HEK293 (cell line): Measurements from ENCODE around the gene POMP.
A peak's percentile ranks its signal among the peaks of the same experiment; 100 is the strongest.

Experiments used
- CTCF ChIA-PET: fragments of 350-600 bp; formaldehyde crosslinking; extraction: SDS; loops from one replicate; lab custom pipeline; 2021; ENCODE audit warnings: antibody characterized with exemption; lab: Yijun Ruan, JAX
- POLR2A ChIA-PET: fragments of 300-600 bp; formaldehyde crosslinking; extraction: SDS; loops from one replicate; lab custom pipeline; 2020; ENCODE audit warnings: antibody characterized with exemption, inconsistent platforms; lab: Yijun Ruan, JAX
- H3K27ac ChIP-seq: fragments of 200-500 bp; sonication (Bioruptor generic); 2 replicates; pipeline ENCODE4 v1.5.1; 2014; ENCODE audit warnings: low read depth, low read length, control low read depth, inconsistent platforms; ENCODE audit errors: extremely low read depth
- H3K36me3 ChIP-seq, 2 experiments: fragments of 200-500 bp in 1 of 2; sonication (Bioruptor generic) in 1 of 2; 1 replicate in 1 of 2; 2 replicates in 1 of 2; pipeline ENCODE4 v1.5.1; 2014 to 2017; ENCODE audit warnings: inconsistent platforms in 2 of 2, low read length in 2 of 2; ENCODE audit not compliant: control insufficient read depth in 2 of 2, insufficient read depth in 1 of 2
- H3K4me1 ChIP-seq: fragments of 200-500 bp; sonication (Bioruptor generic); 2 replicates; pipeline ENCODE4 v1.5.1; 2014; ENCODE audit warnings: mild to moderate bottlenecking, low read length, inconsistent platforms; ENCODE audit not compliant: control insufficient read depth, insufficient read depth
- H3K4me3 ChIP-seq: 2 replicates; pipeline ENCODE4 v1.5.1; 2011; ENCODE audit warnings: low read depth, mild to moderate bottlenecking, control low read depth, low read length, moderate library complexity
- H3K9me3 ChIP-seq: fragments of 200-500 bp; sonication (Bioruptor generic); 2 replicates; pipeline ENCODE4 v1.5.1; 2014; ENCODE audit warnings: low read depth, low read length, inconsistent platforms; ENCODE audit not compliant: control insufficient read depth, insufficient read depth
- BCL11A ChIP-seq: fragments of 450-650 bp; formaldehyde crosslinking; IDR thresholded peaks from 2 replicates; pipeline ENCODE4 v1.5.1; 2016; ENCODE audit warnings: low read depth, missing biosample characterization, missing genetic modification characterization
- HOXD13 ChIP-seq: sonication (generic); formaldehyde crosslinking; IDR thresholded peaks from 2 replicates; pipeline ENCODE4 v1.8.0; 2022; ENCODE audit warnings: missing genetic modification reagents, borderline replicate concordance
- MZF1 ChIP-seq: fragments of 450-650 bp; formaldehyde crosslinking; IDR thresholded peaks from 2 replicates; pipeline ENCODE4 v1.5.1; 2017; ENCODE audit warnings: missing biosample characterization, missing genetic modification characterization, borderline replicate concordance
- ZNF10 ChIP-seq: fragments of 450-650 bp; formaldehyde crosslinking; IDR thresholded peaks from 2 replicates; pipeline ENCODE4 v1.5.1; 2017; ENCODE audit warnings: missing biosample characterization, missing genetic modification characterization
- ZNF138 ChIP-seq: fragments of 450-650 bp; formaldehyde crosslinking; IDR thresholded peaks from 2 replicates; pipeline ENCODE4 v1.5.1; 2016; ENCODE audit warnings: missing biosample characterization, missing genetic modification characterization, borderline replicate concordance
- ZNF140 ChIP-seq: fragments of 450-650 bp; formaldehyde crosslinking; IDR thresholded peaks from 2 replicates; pipeline ENCODE4 v1.5.1; 2016; ENCODE audit warnings: missing biosample characterization, missing genetic modification characterization
- ZNF202 ChIP-seq: fragments of 450-650 bp; formaldehyde crosslinking; IDR thresholded peaks from 2 replicates; pipeline ENCODE4 v1.5.1; 2016; ENCODE audit warnings: missing biosample characterization, missing genetic modification characterization, borderline replicate concordance
- ZNF239 ChIP-seq: fragments of 450-650 bp; formaldehyde crosslinking; IDR thresholded peaks from 2 replicates; pipeline ENCODE4 v1.5.1; 2016; ENCODE audit warnings: missing biosample characterization, missing genetic modification characterization
- ZNF311 ChIP-seq: fragments of 450-650 bp; formaldehyde crosslinking; IDR thresholded peaks from 2 replicates; pipeline ENCODE4 v1.5.1; 2017; ENCODE audit warnings: missing biosample characterization, missing genetic modification characterization, borderline replicate concordance
- ZNF324 ChIP-seq: fragments of 450-650 bp; formaldehyde crosslinking; IDR thresholded peaks from 2 replicates; pipeline ENCODE4 v1.5.1; 2016; ENCODE audit warnings: missing biosample characterization, missing genetic modification characterization
- ZNF341 ChIP-seq: fragments of 450-650 bp; formaldehyde crosslinking; IDR thresholded peaks from 2 replicates; pipeline ENCODE4; 2016; ENCODE audit warnings: low read depth, missing biosample characterization, missing genetic modification characterization
- ZNF354C ChIP-seq: fragments of 450-650 bp; formaldehyde crosslinking; IDR thresholded peaks from 2 replicates; pipeline ENCODE4 v1.5.1; 2016; ENCODE audit warnings: missing biosample characterization, missing genetic modification characterization, low read depth, borderline replicate concordance
- ZNF521 ChIP-seq: fragments of 450-650 bp; formaldehyde crosslinking; IDR thresholded peaks from 2 replicates; pipeline ENCODE4 v1.5.1; 2017; ENCODE audit warnings: missing biosample characterization, mild to moderate bottlenecking, missing genetic modification characterization
- ZNF610 ChIP-seq: fragments of 450-650 bp; formaldehyde crosslinking; IDR thresholded peaks from 2 replicates; pipeline ENCODE4 v1.5.1; 2016; ENCODE audit warnings: missing biosample characterization, missing genetic modification characterization, borderline replicate concordance
- ZNF664 ChIP-seq: fragments of 450-650 bp; formaldehyde crosslinking; IDR thresholded peaks from 2 replicates; pipeline ENCODE4 v1.5.1; 2016; ENCODE audit warnings: missing biosample characterization, missing genetic modification characterization
- ZNF670 ChIP-seq: fragments of 450-650 bp; formaldehyde crosslinking; IDR thresholded peaks from 2 replicates; pipeline ENCODE4 v1.5.1; 2016; ENCODE audit warnings: missing biosample characterization, missing genetic modification characterization, low read depth
- ZNF701 ChIP-seq: fragments of 450-650 bp; formaldehyde crosslinking; IDR thresholded peaks from 2 replicates; pipeline ENCODE4 v1.5.1; 2016; ENCODE audit warnings: missing biosample characterization, missing genetic modification characterization
- ZNF707 ChIP-seq: fragments of 450-650 bp; formaldehyde crosslinking; IDR thresholded peaks from 2 replicates; pipeline ENCODE4 v1.5.1; 2016; ENCODE audit warnings: missing biosample characterization, missing genetic modification characterization
- ZNF76 ChIP-seq: fragments of 450-650 bp; formaldehyde crosslinking; IDR thresholded peaks from 2 replicates; pipeline ENCODE4; 2016; ENCODE audit warnings: low read depth, missing biosample characterization, missing genetic modification characterization, borderline replicate concordance
- ZNF830 ChIP-seq: fragments of 450-650 bp; IDR thresholded peaks from 2 replicates; pipeline ENCODE4 v1.5.0; 2018; ENCODE audit warnings: missing biosample characterization, missing genetic modification characterization, low read depth, mild to moderate bottlenecking, moderate library complexity
- ZNF843 ChIP-seq: fragments of 450-650 bp; formaldehyde crosslinking; IDR thresholded peaks from 2 replicates; pipeline ENCODE4 v1.5.1; 2016; ENCODE audit warnings: missing biosample characterization, missing genetic modification characterization
- ZXDB ChIP-seq: fragments of 450-650 bp; formaldehyde crosslinking; IDR thresholded peaks from 2 replicates; pipeline ENCODE4 v1.5.1; 2016; ENCODE audit warnings: missing biosample characterization, missing genetic modification characterization
- TF ChIP-seq, protein P1 (sequence below): fragments of 450-650 bp; formaldehyde crosslinking; optimal IDR thresholded peaks from 2 replicates; pipeline ENCODE3; 2016; ENCODE audit warnings: missing biosample characterization, mild to moderate bottlenecking, missing genetic modification characterization
- TF ChIP-seq, protein P2 (sequence below): fragments of 450-650 bp; formaldehyde crosslinking; IDR thresholded peaks from 2 replicates; pipeline ENCODE4 v1.5.1; 2016; ENCODE audit warnings: missing biosample characterization, missing genetic modification characterization
- TF ChIP-seq, protein P3 (sequence below): sonication (generic); formaldehyde crosslinking; IDR thresholded peaks from 2 replicates; pipeline ENCODE4 v1.8.1; 2022; ENCODE audit warnings: mild to moderate bottlenecking, moderate library complexity, missing genetic modification reagents
- TF ChIP-seq, protein P4 (sequence below): fragments of 450-650 bp; formaldehyde crosslinking; IDR thresholded peaks from 2 replicates; pipeline ENCODE4 v1.5.1; 2016; ENCODE audit warnings: missing biosample characterization, missing genetic modification characterization

Gene POMP

DNA sequence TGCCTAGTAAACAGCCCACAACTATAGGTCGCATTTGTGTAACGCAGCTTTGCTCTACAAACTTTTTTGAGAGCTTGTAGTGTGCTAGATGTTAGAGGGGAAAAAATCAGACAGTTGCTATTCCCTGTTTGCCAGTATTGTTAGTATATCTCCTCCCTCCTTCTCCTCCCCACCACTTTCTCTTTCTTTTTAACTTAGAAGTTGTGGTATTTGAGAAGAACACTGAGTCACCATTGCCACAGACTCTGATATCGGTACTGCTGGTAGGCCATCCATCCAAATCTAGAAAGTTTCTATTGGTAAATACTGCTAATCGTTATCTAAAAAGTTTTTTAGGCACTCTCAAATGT is 666 bp downstream of the POMP start:
- ChIA-PET CTCF (interaction anchor here (0.7 kb wide), 1 partner anchor 52 kb away, joined by 3 read pairs; no protein-coding TSS in a partner anchor), POLR2A (interaction anchor here (1.0 to 1.2 kb wide), 4 partner anchors 12 to 520 kb away, joined by 3 to 7 read pairs (median 4); no protein-coding TSS in a partner anchor)
- no peaks in the 10 kb centered on the region for H3K4me1 ChIP-seq
- no peaks in the 10 kb centered on the region for H3K9me3 ChIP-seq
- TF ChIP-seq, protein P1, sequence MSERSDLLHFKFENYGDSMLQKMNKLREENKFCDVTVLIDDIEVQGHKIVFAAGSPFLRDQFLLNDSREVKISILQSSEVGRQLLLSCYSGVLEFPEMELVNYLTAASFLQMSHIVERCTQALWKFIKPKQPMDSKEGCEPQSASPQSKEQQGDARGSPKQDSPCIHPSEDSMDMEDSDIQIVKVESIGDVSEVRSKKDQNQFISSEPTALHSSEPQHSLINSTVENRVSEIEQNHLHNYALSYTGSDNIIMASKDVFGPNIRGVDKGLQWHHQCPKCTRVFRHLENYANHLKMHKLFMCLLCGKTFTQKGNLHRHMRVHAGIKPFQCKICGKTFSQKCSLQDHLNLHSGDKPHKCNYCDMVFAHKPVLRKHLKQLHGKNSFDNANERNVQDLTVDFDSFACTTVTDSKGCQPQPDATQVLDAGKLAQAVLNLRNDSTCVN (tag by site-specific recombination): no peak
- TF ChIP-seq HOXD13 (no peak), ZNF311 (tag by site-specific recombination) (no peak), ZNF239 (tag by site-specific recombination) (no peak)
- peak overlapping the region; percentile 84; the same call in 1 of the 2 replicates for H3K27ac ChIP-seq
- H3K4me3 ChIP-seq: peak overlapping the region; percentile 91
- H3K36me3 ChIP-seq: peaks cover 8 to 43% of the 10 kb centered on the region in 2 experiments

DNA sequence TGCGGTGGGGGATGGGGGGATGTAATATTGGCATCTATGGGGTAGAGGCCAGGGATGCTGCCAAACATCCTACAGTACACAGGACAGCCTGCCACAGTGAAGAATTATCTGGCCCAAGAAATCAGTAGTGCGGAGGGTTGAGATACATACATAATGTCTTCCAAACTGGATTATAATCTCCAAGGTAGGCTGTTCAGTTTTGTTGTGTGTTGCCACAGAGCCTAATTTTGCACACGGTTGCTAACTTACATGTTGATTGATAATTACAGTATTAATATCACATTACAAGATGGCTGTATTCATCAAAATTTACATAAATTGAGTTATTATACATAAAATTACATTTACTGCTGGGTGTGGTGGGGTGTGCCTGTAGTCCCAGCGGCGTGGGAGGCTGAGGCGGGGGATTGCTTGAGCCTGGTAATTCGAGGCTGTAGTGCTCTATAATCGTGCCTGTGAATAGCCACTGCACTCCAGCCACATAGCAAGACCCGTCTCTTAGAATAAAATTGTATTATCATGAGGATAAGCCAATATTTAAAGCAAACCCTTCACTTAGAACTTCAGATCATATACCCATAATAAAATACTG is 8.1 kb downstream of the POMP start:
- Histone ChIP-seq H3K9me3 (no peaks in the 10 kb centered on the region), H3K36me3 (peaks cover 48 to 99% of the 10 kb centered on the region in 2 experiments), H3K27ac (no peak overlapping the region), H3K4me1 (no peaks in the 10 kb centered on the region), H3K4me3 (no peak overlapping the region)
- POLR2A ChIA-PET: no interaction called here
- CTCF ChIA-PET: no interaction called here
- TF ChIP-seq ZNF10 (tag by site-specific recombination): no peak
- no peak for TF ChIP-seq ZNF664 (tag by site-specific recombination)
- no peak for TF ChIP-seq ZNF202 (tag by site-specific recombination)
- no peak for TF ChIP-seq ZNF341 (tag by site-specific recombination)
- no peak for TF ChIP-seq ZNF354C (tag by site-specific recombination)
- no peak for TF ChIP-seq ZNF707 (tag by site-specific recombination)
- TF ChIP-seq, protein P2, sequence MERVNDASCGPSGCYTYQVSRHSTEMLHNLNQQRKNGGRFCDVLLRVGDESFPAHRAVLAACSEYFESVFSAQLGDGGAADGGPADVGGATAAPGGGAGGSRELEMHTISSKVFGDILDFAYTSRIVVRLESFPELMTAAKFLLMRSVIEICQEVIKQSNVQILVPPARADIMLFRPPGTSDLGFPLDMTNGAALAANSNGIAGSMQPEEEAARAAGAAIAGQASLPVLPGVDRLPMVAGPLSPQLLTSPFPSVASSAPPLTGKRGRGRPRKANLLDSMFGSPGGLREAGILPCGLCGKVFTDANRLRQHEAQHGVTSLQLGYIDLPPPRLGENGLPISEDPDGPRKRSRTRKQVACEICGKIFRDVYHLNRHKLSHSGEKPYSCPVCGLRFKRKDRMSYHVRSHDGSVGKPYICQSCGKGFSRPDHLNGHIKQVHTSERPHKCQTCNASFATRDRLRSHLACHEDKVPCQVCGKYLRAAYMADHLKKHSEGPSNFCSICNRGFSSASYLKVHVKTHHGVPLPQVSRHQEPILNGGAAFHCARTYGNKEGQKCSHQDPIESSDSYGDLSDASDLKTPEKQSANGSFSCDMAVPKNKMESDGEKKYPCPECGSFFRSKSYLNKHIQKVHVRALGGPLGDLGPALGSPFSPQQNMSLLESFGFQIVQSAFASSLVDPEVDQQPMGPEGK (tag by site-specific recombination): no peak
- no peak for TF ChIP-seq ZNF138
- TF ChIP-seq MZF1 (tag by site-specific recombination): no peak
- no peak for TF ChIP-seq ZNF701 (tag by site-specific recombination)
- no peak for TF ChIP-seq ZNF670
- no peak for TF ChIP-seq ZNF76 (tag by site-specific recombination)
- TF ChIP-seq ZNF830 (tag by site-specific recombination): no peak
- no peak for TF ChIP-seq ZNF140 (tag by site-specific recombination)
- no peak for TF ChIP-seq BCL11A

DNA sequence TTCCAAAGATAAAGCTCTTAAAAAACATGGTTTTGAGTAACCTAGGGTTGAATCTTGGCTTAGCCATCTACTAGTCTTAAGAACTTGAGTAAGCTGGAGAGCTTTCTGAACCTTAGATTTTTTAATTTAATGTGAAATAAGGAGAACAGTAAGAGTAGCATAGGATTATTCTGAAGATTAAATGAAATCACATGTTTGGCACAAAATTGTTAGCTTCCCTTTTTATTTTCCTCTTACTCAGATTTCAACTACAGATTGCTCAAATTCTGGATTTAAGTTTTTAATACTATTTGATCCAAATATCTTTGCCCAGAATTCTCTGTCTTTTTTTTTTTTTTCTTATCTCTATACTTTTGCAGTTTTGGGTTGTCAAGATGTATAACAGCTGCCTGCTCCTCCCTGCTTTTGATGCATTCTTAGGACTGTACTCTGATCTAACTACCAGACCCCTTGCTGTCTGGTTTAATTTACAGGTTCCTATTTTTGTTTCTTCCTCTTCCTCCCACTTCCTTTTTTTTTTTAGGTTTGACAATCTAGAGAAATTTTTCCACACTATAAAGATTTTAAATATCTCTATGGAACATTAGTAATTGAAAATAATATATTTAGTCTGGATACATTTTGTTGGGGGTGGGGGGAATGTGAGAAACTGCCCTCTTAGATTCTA is 12.3 kb downstream of the POMP start:
- TF ChIP-seq ZXDB (tag by site-specific recombination) (no peak), ZNF521 (no peak), ZNF324 (tag by site-specific recombination) (no peak), ZNF843 (tag by site-specific recombination) (no peak), ZNF610 (no peak)
- TF ChIP-seq, protein P3, sequence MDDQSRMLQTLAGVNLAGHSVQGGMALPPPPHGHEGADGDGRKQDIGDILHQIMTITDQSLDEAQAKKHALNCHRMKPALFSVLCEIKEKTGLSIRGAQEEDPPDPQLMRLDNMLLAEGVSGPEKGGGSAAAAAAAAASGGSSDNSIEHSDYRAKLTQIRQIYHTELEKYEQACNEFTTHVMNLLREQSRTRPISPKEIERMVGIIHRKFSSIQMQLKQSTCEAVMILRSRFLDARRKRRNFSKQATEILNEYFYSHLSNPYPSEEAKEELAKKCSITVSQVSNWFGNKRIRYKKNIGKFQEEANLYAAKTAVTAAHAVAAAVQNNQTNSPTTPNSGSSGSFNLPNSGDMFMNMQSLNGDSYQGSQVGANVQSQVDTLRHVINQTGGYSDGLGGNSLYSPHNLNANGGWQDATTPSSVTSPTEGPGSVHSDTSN (CRISPR knock-in tag): no peak
- TF ChIP-seq, protein P4, sequence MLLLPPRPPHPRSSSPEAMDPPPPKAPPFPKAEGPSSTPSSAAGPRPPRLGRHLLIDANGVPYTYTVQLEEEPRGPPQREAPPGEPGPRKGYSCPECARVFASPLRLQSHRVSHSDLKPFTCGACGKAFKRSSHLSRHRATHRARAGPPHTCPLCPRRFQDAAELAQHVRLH (tag by site-specific recombination): no peak
- TF ChIP-seq, all 188 proteins: peak for 0
- ChIA-PET CTCF (interaction anchor here (0.8 to 1.5 kb wide), 2 partner anchors 9 to 82 kb away, joined by 3 to 6 read pairs; no protein-coding TSS in a partner anchor), POLR2A (no interaction called here)
- peaks cover 52 to 98% of the 10 kb centered on the region in 2 experiments for H3K36me3 ChIP-seq
- H3K4me1 ChIP-seq: no peaks in the 10 kb centered on the region
- H3K27ac ChIP-seq: no peak overlapping the region
- no peak overlapping the region for H3K4me3 ChIP-seq
- H3K9me3 ChIP-seq: no peaks in the 10 kb centered on the region
